ENCODE results near the gene H2AZ1. TPM values are rescaled to one million over a fixed set of nuclear protein-coding genes. Genes with fewer than 3 reads are reported as not detected.

The H2AZ1 gene
- total RNA-seq (2021) (1,005 and 1,095 TPM in 2 replicates), Bru-seq, nascent RNA (percentile 99 among the genes with signal in this experiment), BruChase-seq, experiment 1, labeled RNA remaining after a 2-hour chase (percentile 100 among the genes with signal in this experiment), BruChase-seq, experiment 2, labeled RNA remaining after a 6-hour chase (percentile 100 among the genes with signal in this experiment)
- long read RNA-seq, transcript H2AFZ-201 (5 exons, 979 nt): major isoform, 1,572 of 1,661 reads
- long read RNA-seq, transcript H2AFZ-203 (4 exons, 1,254 nt): minor isoform, 17 of 1,661 reads
- long read RNA-seq, partial matches to known transcripts: 12 of 1,661 reads
- long read RNA-seq, other reads (novel, unspliced or antisense): 59 of 1,661 reads

DNA sequence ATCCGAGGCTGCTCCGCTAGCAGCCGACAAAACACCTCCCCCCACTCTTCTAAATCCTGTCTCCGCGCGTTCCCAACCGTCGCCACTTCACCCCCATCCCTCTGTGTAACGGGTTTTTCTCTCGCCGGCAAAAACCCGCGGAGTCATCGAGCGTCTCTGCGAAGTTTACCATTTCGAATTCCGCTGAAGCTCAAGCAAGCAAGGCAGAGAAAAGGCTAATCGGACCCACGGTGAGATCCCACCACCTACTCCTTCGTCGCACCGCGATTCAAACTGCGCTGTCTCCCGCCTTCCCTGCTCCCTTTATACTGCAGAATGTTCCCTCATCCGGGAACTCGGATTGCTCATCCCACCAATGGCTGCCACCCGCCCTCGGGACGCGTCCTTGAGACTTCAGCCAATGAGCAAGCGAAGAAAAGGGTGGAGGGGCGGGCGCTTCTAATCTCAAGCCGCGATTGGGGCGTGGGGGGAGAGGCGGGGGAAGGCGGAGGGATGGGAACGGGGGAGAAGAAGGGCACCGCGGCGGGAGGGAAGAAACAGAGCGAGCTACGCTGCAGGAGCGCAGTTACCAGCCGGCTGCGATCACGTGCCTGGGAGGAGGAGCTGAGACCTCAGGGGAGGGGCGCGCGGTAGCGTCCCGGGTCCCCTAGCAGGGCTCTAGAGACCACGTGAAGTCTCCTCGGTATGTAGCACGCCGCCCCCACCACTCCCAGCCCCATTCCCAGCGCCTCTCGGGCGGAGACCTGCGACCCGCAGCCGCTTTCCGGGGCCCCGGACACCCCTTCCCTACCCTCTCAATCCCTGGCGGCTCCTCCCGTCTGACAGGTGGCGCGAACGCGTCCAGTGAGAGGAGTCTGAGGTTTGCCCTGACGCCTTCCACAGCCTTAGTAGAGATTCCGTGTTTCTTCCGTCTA is at the start of gene H2AZ1:
Gene H2AZ1, minus strand, starts transcription at position 277 of the 914 bp plus-strand sequence. Its CDS starts 105 bp downstream, at position 172.
- peaks cover 22% of the 10 kb centered on the region for H3K36me3 ChIP-seq (ENCODE audit: insufficient read depth, low read length, poor library complexity, severe bottlenecking)
- CTCF ChIA-PET: no interaction called here

DNA sequence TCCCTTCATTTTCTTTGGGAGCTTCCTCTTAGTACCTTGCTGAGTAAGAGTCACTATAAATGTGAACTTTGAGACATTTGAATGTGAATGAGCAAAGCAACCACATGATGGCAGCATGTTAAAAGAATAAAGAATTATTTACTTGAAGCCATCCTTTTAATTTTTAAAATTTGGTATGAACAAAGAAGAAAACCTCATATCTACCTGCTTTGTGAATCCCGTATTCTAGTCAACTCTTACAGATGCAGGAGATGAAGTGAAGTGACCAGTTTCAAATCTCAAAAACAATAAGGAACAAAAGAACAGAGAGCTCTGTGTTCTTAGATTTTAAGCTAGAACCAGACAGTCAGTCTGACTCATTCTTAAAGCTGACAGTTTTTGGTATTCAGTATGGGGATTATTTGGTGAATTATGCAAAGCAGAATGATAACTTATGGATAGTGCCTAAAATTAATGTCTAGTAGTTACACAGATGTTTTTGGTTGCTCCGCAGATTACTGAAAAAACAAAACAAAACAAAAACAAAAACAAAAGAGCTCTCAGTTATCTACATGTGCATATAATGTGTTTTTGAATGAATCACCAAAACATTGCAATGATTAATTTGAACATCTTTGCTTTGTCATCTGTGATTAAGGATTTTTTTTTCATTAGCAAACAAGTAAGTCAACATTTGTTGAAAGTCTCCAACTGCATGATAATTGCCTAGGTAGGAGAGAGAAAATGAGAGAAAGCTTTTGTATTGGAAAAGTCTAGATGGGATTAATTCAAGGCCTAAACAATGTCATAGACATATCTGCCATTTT is 48.2 kb upstream of the H2AZ1 start:
- Histone ChIP-seq H3K27ac (ENCODE audit: low read depth, low read length, poor library complexity, severe bottlenecking) (no peak overlapping the region), H3K4me3 (ENCODE audit: low read depth, low read length, poor library complexity, severe bottlenecking) (no peak overlapping the region), H3K4me1 (ENCODE audit: insufficient read depth, low read length, poor library complexity, severe bottlenecking) (peaks cover 5% of the 10 kb centered on the region), H3K9me3 (ENCODE audit: low read depth, low read length, poor library complexity, severe bottlenecking) (no peaks in the 10 kb centered on the region), H3K36me3 (ENCODE audit: insufficient read depth, low read length, poor library complexity, severe bottlenecking) (no peaks in the 10 kb centered on the region), H3K27me3 (replicated peaks; ENCODE audit: insufficient read depth, low read depth, low read length, poor library complexity) (no peaks in the 10 kb centered on the region)
- ChIA-PET CTCF (interaction anchor here (0.8 to 1.5 kb wide), 4 partner anchors 11 to 740 kb away, joined by 3 to 9 read pairs (median 4); no protein-coding TSS in a partner anchor), POLR2A (ENCODE audit: low non-redundant PET) (interaction anchor here (0.7 kb wide), 1 partner anchor 572 kb away, joined by 3 read pairs; no protein-coding TSS in a partner anchor)
- peak; percentile 49 for DNase-seq (ENCODE audit: low spot score)
- intact Hi-C loops (cut with micrococcal nuclease; ENCODE audit: unreplicated experiment): no loop called here
- TF ChIP-seq EZH2 (IDR thresholded peaks at IDR 0.05; ENCODE audit: borderline replicate concordance, low read depth, low read length, poor library complexity, severe bottlenecking): no peak
- TF ChIP-seq, protein P1, sequence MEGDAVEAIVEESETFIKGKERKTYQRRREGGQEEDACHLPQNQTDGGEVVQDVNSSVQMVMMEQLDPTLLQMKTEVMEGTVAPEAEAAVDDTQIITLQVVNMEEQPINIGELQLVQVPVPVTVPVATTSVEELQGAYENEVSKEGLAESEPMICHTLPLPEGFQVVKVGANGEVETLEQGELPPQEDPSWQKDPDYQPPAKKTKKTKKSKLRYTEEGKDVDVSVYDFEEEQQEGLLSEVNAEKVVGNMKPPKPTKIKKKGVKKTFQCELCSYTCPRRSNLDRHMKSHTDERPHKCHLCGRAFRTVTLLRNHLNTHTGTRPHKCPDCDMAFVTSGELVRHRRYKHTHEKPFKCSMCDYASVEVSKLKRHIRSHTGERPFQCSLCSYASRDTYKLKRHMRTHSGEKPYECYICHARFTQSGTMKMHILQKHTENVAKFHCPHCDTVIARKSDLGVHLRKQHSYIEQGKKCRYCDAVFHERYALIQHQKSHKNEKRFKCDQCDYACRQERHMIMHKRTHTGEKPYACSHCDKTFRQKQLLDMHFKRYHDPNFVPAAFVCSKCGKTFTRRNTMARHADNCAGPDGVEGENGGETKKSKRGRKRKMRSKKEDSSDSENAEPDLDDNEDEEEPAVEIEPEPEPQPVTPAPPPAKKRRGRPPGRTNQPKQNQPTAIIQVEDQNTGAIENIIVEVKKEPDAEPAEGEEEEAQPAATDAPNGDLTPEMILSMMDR (conservative IDR thresholded peaks at IDR 0.05; ENCODE audit: low read depth, low read length): peak; percentile 61
- no TSS peak for BruUV-seq (replicated peaks)

More for the DNA sequence above, at the start of gene H2AZ1:
- Histone ChIP-seq H3K4me1 (ENCODE audit: insufficient read depth, low read length, poor library complexity, severe bottlenecking) (peaks cover 15% of the 10 kb centered on the region), H3K9me3 (ENCODE audit: low read depth, low read length, poor library complexity, severe bottlenecking) (no peaks in the 10 kb centered on the region), H3K27ac (ENCODE audit: low read depth, low read length, poor library complexity, severe bottlenecking) (peak within 1 kb of the TSS; percentile 95), H3K27me3 (replicated peaks; ENCODE audit: insufficient read depth, low read depth, low read length, poor library complexity) (no peaks in the 10 kb centered on the region), H3K4me3 (ENCODE audit: low read depth, low read length, poor library complexity, severe bottlenecking) (peak within 1 kb of the TSS; percentile 92)
- intact Hi-C loops (cut with micrococcal nuclease; ENCODE audit: unreplicated experiment): loop anchor here (5.0 kb wide), 3 partner anchors 143 to 547 kb away; partner anchors contain the start of gene TRMT10A
- BruUV-seq (replicated peaks): no TSS peak
- DNase-seq (ENCODE audit: low spot score): peak; percentile 100
- POLR2A ChIA-PET (ENCODE audit: low non-redundant PET): interaction anchor here (0.5 to 1.0 kb wide), 8 partner anchors 11 to 935 kb away, joined by 3 to 4 read pairs (median 3); partner anchors contain the start of gene LAMTOR3
- no peak for TF ChIP-seq EZH2 (IDR thresholded peaks at IDR 0.05; ENCODE audit: borderline replicate concordance, low read depth, low read length, poor library complexity, severe bottlenecking)
- TF ChIP-seq, protein P1 (conservative IDR thresholded peaks at IDR 0.05; ENCODE audit: low read depth, low read length): no peak

DNA sequence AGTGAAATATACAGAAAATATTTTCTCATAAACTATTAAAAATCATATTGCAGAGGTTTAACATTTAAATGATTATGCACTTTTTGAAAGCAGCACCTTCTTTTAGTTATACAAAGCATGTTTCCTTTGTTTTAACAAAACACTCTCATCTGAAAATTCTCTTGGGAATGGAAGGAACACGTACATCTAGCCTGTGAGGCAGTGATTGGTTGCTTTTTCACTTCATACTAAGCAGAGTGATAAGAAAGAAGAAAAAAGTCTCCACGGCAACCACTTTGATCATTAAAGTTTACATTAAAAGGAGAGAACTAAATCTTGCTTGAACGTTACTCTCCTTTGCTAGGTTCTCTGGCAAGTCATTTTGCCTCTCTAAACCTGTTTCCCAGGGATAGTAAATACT is 41.7 kb upstream of the H2AZ1 start:
- TF ChIP-seq, protein P1 (conservative IDR thresholded peaks at IDR 0.05; ENCODE audit: low read depth, low read length): no peak
- no peak for TF ChIP-seq EZH2 (IDR thresholded peaks at IDR 0.05; ENCODE audit: borderline replicate concordance, low read depth, low read length, poor library complexity, severe bottlenecking)
- Histone ChIP-seq H3K27ac (ENCODE audit: low read depth, low read length, poor library complexity, severe bottlenecking) (no peak overlapping the region), H3K4me1 (ENCODE audit: insufficient read depth, low read length, poor library complexity, severe bottlenecking) (no peaks in the 10 kb centered on the region), H3K36me3 (ENCODE audit: insufficient read depth, low read length, poor library complexity, severe bottlenecking) (no peaks in the 10 kb centered on the region), H3K4me3 (ENCODE audit: low read depth, low read length, poor library complexity, severe bottlenecking) (no peak overlapping the region), H3K9me3 (ENCODE audit: low read depth, low read length, poor library complexity, severe bottlenecking) (no peaks in the 10 kb centered on the region), H3K27me3 (replicated peaks; ENCODE audit: insufficient read depth, low read depth, low read length, poor library complexity) (no peaks in the 10 kb centered on the region)
- BruUV-seq (replicated peaks): no TSS peak
- ChIA-PET POLR2A (ENCODE audit: low non-redundant PET) (no interaction called here), CTCF (no interaction called here)
- DNase-seq (ENCODE audit: low spot score): no peak
- intact Hi-C loops (cut with micrococcal nuclease; ENCODE audit: unreplicated experiment): no loop called here

Data from A673 (cell line).